Measurements from ENCODE around the gene RIMS4. TPM values are rescaled to one million over a fixed set of nuclear protein-coding genes. Genes with fewer than 3 reads are reported as not detected.

Gene RIMS4
- total and polyA plus RNA-seq, 9 of the 15 experiments (the other 6 are each of a cell fraction or from before 2014, with no cell fraction given): 0.04 TPM; not detected in 8

DNA sequence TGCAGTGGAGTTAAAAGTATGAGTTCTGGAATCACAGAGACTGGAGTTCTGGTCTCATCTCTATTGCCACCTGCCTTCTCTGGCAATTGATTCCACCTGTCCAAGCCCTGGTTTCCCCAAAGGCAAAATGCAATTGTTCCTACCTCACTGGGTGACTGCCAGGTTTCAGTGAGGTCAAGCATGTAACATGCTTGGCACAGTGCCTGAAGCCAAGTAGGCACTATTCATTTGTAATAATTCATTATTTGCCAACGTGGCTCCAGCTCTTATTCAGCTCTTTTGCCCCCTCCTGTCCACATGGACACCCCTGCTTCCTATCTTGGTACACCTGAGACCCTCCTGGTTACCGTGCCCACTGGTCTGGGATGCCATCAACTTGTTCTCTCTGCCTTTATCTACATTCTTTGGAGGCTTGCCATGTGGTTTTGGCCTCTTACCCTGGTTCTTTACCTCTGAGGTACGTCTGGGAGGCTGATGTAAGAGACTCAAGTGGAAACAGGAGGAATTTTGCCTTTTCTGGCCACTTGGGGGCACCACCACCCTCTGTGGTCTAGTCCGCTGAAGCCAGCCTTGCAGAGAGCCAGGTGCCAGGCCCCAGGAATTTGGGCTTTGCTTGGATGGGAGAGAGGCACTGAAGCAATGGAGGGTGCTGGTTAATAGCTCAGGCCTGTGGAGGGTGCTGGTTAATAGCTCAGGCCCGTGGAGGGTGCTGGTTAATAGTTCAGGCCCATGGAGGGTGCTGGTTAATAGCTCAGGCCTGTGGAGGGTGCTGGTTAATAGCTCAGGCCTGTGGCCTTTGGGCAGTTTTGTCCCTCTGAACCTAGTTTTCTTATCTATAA is 63.0 kb downstream of the RIMS4 start (continued):
- TF ChIP-seq, protein P1, sequence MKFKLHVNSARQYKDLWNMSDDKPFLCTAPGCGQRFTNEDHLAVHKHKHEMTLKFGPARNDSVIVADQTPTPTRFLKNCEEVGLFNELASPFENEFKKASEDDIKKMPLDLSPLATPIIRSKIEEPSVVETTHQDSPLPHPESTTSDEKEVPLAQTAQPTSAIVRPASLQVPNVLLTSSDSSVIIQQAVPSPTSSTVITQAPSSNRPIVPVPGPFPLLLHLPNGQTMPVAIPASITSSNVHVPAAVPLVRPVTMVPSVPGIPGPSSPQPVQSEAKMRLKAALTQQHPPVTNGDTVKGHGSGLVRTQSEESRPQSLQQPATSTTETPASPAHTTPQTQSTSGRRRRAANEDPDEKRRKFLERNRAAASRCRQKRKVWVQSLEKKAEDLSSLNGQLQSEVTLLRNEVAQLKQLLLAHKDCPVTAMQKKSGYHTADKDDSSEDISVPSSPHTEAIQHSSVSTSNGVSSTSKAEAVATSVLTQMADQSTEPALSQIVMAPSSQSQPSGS (CRISPR knock-in tag; IDR thresholded peaks at IDR 0.05): no peak
- TF ChIP-seq EP400 (IDR thresholded peaks at IDR 0.05): peak; percentile 57
- TF ChIP-seq, protein P2, sequence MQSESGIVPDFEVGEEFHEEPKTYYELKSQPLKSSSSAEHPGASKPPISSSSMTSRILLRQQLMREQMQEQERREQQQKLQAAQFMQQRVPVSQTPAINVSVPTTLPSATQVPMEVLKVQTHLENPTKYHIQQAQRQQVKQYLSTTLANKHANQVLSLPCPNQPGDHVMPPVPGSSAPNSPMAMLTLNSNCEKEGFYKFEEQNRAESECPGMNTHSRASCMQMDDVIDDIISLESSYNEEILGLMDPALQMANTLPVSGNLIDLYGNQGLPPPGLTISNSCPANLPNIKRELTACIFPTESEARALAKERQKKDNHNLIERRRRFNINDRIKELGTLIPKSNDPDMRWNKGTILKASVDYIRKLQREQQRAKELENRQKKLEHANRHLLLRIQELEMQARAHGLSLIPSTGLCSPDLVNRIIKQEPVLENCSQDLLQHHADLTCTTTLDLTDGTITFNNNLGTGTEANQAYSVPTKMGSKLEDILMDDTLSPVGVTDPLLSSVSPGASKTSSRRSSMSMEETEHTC (IDR thresholded peaks at IDR 0.05): no peak
- TF ChIP-seq MBD2 (IDR thresholded peaks at IDR 0.05; ENCODE audit: borderline replicate concordance, low read depth): no peak
- no peak for TF ChIP-seq TGIF2 (CRISPR knock-in tag; IDR thresholded peaks at IDR 0.05)
- TF ChIP-seq SMARCC2 (IDR thresholded peaks at IDR 0.05; ENCODE audit: low read depth): no peak
- no peak for TF ChIP-seq STAT5A (IDR thresholded peaks at IDR 0.05; ENCODE audit: borderline replicate concordance, low read length)
- no peak for TF ChIP-seq RNF2 (IDR thresholded peaks at IDR 0.05)
- TF ChIP-seq, protein P3, sequence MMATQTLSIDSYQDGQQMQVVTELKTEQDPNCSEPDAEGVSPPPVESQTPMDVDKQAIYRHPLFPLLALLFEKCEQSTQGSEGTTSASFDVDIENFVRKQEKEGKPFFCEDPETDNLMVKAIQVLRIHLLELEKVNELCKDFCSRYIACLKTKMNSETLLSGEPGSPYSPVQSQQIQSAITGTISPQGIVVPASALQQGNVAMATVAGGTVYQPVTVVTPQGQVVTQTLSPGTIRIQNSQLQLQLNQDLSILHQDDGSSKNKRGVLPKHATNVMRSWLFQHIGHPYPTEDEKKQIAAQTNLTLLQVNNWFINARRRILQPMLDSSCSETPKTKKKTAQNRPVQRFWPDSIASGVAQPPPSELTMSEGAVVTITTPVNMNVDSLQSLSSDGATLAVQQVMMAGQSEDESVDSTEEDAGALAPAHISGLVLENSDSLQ (IDR thresholded peaks at IDR 0.05): no peak
- no peak for TF ChIP-seq GTF2A2 (tag; IDR thresholded peaks at IDR 0.05)
- no peak for TF ChIP-seq ESRRB (CRISPR knock-in tag; IDR thresholded peaks at IDR 0.05; ENCODE audit: borderline replicate concordance)
- TF ChIP-seq, protein P4, sequence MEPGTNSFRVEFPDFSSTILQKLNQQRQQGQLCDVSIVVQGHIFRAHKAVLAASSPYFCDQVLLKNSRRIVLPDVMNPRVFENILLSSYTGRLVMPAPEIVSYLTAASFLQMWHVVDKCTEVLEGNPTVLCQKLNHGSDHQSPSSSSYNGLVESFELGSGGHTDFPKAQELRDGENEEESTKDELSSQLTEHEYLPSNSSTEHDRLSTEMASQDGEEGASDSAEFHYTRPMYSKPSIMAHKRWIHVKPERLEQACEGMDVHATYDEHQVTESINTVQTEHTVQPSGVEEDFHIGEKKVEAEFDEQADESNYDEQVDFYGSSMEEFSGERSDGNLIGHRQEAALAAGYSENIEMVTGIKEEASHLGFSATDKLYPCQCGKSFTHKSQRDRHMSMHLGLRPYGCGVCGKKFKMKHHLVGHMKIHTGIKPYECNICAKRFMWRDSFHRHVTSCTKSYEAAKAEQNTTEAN (CRISPR knock-in tag; IDR thresholded peaks at IDR 0.05): no peak
- TF ChIP-seq ZNF263 (CRISPR knock-in tag; IDR thresholded peaks at IDR 0.05; ENCODE audit: borderline replicate concordance): no peak
- TF ChIP-seq PCBP1 (IDR thresholded peaks at IDR 0.05; ENCODE audit: low read depth, low read length, poor library complexity, severe bottlenecking): no peak
- TF ChIP-seq, protein P5, sequence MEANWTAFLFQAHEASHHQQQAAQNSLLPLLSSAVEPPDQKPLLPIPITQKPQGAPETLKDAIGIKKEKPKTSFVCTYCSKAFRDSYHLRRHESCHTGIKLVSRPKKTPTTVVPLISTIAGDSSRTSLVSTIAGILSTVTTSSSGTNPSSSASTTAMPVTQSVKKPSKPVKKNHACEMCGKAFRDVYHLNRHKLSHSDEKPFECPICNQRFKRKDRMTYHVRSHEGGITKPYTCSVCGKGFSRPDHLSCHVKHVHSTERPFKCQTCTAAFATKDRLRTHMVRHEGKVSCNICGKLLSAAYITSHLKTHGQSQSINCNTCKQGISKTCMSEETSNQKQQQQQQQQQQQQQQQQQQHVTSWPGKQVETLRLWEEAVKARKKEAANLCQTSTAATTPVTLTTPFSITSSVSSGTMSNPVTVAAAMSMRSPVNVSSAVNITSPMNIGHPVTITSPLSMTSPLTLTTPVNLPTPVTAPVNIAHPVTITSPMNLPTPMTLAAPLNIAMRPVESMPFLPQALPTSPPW (CRISPR knock-in tag; IDR thresholded peaks at IDR 0.05): no peak
- TF ChIP-seq ZNF23 (CRISPR knock-in tag; IDR thresholded peaks at IDR 0.05): no peak
- TF ChIP-seq NBN (IDR thresholded peaks at IDR 0.05; ENCODE audit: low read depth): peak; percentile 37; the same call in 1 of the 2 replicates
- TF ChIP-seq, protein P6, sequence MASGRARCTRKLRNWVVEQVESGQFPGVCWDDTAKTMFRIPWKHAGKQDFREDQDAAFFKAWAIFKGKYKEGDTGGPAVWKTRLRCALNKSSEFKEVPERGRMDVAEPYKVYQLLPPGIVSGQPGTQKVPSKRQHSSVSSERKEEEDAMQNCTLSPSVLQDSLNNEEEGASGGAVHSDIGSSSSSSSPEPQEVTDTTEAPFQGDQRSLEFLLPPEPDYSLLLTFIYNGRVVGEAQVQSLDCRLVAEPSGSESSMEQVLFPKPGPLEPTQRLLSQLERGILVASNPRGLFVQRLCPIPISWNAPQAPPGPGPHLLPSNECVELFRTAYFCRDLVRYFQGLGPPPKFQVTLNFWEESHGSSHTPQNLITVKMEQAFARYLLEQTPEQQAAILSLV (tag; IDR thresholded peaks at IDR 0.05): no peak
- TF ChIP-seq, protein P7, sequence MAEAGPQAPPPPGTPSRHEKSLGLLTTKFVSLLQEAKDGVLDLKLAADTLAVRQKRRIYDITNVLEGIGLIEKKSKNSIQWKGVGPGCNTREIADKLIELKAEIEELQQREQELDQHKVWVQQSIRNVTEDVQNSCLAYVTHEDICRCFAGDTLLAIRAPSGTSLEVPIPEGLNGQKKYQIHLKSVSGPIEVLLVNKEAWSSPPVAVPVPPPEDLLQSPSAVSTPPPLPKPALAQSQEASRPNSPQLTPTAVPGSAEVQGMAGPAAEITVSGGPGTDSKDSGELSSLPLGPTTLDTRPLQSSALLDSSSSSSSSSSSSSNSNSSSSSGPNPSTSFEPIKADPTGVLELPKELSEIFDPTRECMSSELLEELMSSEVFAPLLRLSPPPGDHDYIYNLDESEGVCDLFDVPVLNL (CRISPR knock-in tag; IDR thresholded peaks at IDR 0.05; ENCODE audit: low read depth): no peak
